GM10266 (cell line): ENCODE data around the gene RAD51B.

Experiments used
- DNase-seq: peaks from one replicate; pipeline ENCODE4 v3.0.0; 2012; ENCODE audit errors: extremely low spot score
- CTCF ChIP-seq: IDR thresholded peaks from 2 replicates; pipeline ENCODE4 v1.5.1; 2012; ENCODE audit warnings: mild to moderate bottlenecking, low read depth; ENCODE audit not compliant: control insufficient read depth, insufficient read depth; ENCODE audit errors: missing control alignments

Gene RAD51B

GRCh38 chr14:68460541-68460940, 641.0 kb downstream of the RAD51B start:
- no peak for TF ChIP-seq CTCF
- DNase-seq, result no peak

GRCh38 chr14:68461086-68461485, 641.5 kb downstream of the RAD51B start:
- DNase-seq, result no peak
- TF ChIP-seq CTCF, result no peak

- no peak for DNase-seq
- no peak for TF ChIP-seq CTCF
Measured at GRCh38 chr14:68462683-68463082, 643.1 kb downstream of the RAD51B start.

- no peak for TF ChIP-seq CTCF
- DNase-seq, result no peak
Measured at GRCh38 chr14:68463299-68463698, 643.7 kb downstream of the RAD51B start.

- no peak for TF ChIP-seq CTCF
- no peak for DNase-seq
Measured at GRCh38 chr14:68463705-68464374, 644.3 kb downstream of the RAD51B start.

GRCh38 chr14:68464711-68465110, 645.1 kb downstream of the RAD51B start:
- TF ChIP-seq CTCF, result no peak
- DNase-seq, result no peak

GRCh38 chr14:68466491-68466977, 647.0 kb downstream of the RAD51B start:
- no peak for TF ChIP-seq CTCF

More at GRCh38 chr14:68466491-68466977, 647.0 kb downstream of the RAD51B start:
- no peak for DNase-seq
